ENCODE data around the gene MYL7.

Gene MYL7

GRCh38 chr7:44110719-44111635, 30.2 kb downstream of the MYL7 start:
- no peak for DNase-seq

GRCh38 chr7:44109991-44110390, 31.1 kb downstream of the MYL7 start:
- no peak for DNase-seq

GRCh38 chr7:44108768-44109750, 32.1 kb downstream of the MYL7 start:
- DNase-seq: no peak

- DNase-seq: no peak
Measured at GRCh38 chr7:44107961-44108767, 33.0 kb downstream of the MYL7 start.

- no peak for DNase-seq
Measured at GRCh38 chr7:44107116-44107960, 33.8 kb downstream of the MYL7 start.

- DNase-seq: no peak
Measured at GRCh38 chr7:44106311-44107065, 34.6 kb downstream of the MYL7 start.

- no peak for DNase-seq
Measured at GRCh38 chr7:44105832-44106231, 35.3 kb downstream of the MYL7 start.

- DNase-seq: no peak
Measured at GRCh38 chr7:44104860-44105771, 36.0 kb downstream of the MYL7 start.

- DNase-seq: peak; percentile 70
Measured at GRCh38 chr7:44103923-44104859, 36.9 kb downstream of the MYL7 start, which contains the start of gene AEBP1. Gene AEBP1 (plus strand): TSS chr7:44104345. CDS start chr7:44104666, 321 bp downstream.

- no peak for DNase-seq
Measured at GRCh38 chr7:44103566-44103922, 37.6 kb downstream of the MYL7 start.

GRCh38 chr7:44102846-44103565, 38.1 kb downstream of the MYL7 start:
- DNase-seq: no peak

- no peak for DNase-seq
Measured at GRCh38 chr7:44101966-44102845, 38.9 kb downstream of the MYL7 start.

GRCh38 chr7:44101303-44101965, 39.7 kb downstream of the MYL7 start:
- DNase-seq: no peak

GRCh38 chr7:44100458-44101302, 40.5 kb downstream of the MYL7 start:
- peak; percentile 75 for DNase-seq

- DNase-seq: no peak
Measured at GRCh38 chr7:44099669-44100068, 41.5 kb downstream of the MYL7 start.
